GM12878 (cell line): ENCODE results near the gene KIF5C. TPM values are rescaled to one million over a fixed set of nuclear protein-coding genes. Genes with fewer than 3 reads are reported as not detected.

Experiments
- ATAC-seq: fragments of 200-7000 bp; cut with Tn5 transposase; 3 replicates; pipeline ENCODE4 v1.9.1; 2020; ENCODE audit warnings: mild to moderate bottlenecking, moderate library complexity
- BruUV-seq: library from RNA; stranded (reverse); fragments of 400-500 nt; replicated peaks from 2 replicates; lab custom pipeline; 2021; lab: Mats Ljungman, UMichigan
- CTCF ChIA-PET: fragments of 300-600 bp; sonication (Branson Sonifier 250); formaldehyde crosslinking; extraction: SDS; loops from one replicate; lab custom pipeline; 2021; ENCODE audit warnings: inconsistent platforms; lab: Yijun Ruan, JAX
- POLR2A ChIA-PET: fragments of 350-600 bp; formaldehyde crosslinking; extraction: SDS; loops from one replicate; lab custom pipeline; 2021; ENCODE audit warnings: inconsistent platforms; lab: Charles Lee
- RAD21 ChIA-PET: fragments of 300-600 bp; sonication (Branson Sonifier 250); formaldehyde crosslinking; loops from one replicate; lab custom pipeline; 2023; ENCODE audit warnings: antibody characterized with exemption; ENCODE audit not compliant: unreplicated experiment; lab: Charles Lee
- SMC1A ChIA-PET: fragments of 300-600 bp; sonication (Branson Sonifier 250); formaldehyde crosslinking; loops from one replicate; lab custom pipeline; 2023; ENCODE audit not compliant: unreplicated experiment, uncharacterized antibody; lab: Charles Lee
- DNase-seq: peaks from one replicate; pipeline ENCODE4 v3.0.0-alpha.2; 2011; ENCODE audit warnings: low read depth, low spot score
- FAIRE-seq: peaks from 3 replicates; lab custom pipeline; 2011; peaks lifted over from hg19 to GRCh38; lab: Jason Lieb, UNC
- H2AFZ ChIP-seq: 2 replicates; pipeline ENCODE4 v1.6.0; 2011; ENCODE audit warnings: low read depth, low read length, control low read depth; ENCODE audit not compliant: control insufficient read depth
- H3K27ac ChIP-seq: 2 replicates; pipeline ENCODE4 v1.5.1; 2011; ENCODE audit warnings: control low read depth; ENCODE audit not compliant: control insufficient read depth, insufficient read depth
- H3K27me3 ChIP-seq, 2 experiments: replicated peaks in 1 of 2; 2 replicates each; pipeline versions ENCODE4 v1.6.0 to v1.6.1; 2011; ENCODE audit warnings: low read length in 1 of 2; ENCODE audit not compliant: control insufficient read depth in 2 of 2, insufficient read depth in 2 of 2
- H3K36me3 ChIP-seq, 2 experiments: 2 replicates each; pipeline ENCODE4 v1.5.1; 2011; ENCODE audit warnings: low read length in 1 of 2; ENCODE audit not compliant: control insufficient read depth in 2 of 2, insufficient read depth in 2 of 2
- H3K4me1 ChIP-seq: 2 replicates; pipeline ENCODE4 v1.6.1; 2011; ENCODE audit warnings: mild to moderate bottlenecking, low read length, moderate library complexity, mixed read lengths; ENCODE audit not compliant: control insufficient read depth, insufficient read depth
- H3K4me2 ChIP-seq: 2 replicates; pipeline ENCODE4 v1.6.0; 2011; ENCODE audit warnings: control low read depth; ENCODE audit not compliant: control insufficient read depth, insufficient read depth
- H3K4me3 ChIP-seq: fragments of 200-600 bp; sonication (generic); 2 replicates; pipeline ENCODE4 v1.5.1; 2016
- H3K79me2 ChIP-seq: 2 replicates; pipeline ENCODE4 v1.6.0; 2011; ENCODE audit warnings: low read length; ENCODE audit not compliant: control insufficient read depth, insufficient read depth
- H3K9ac ChIP-seq: 2 replicates; pipeline ENCODE4 v1.8.0; 2011; ENCODE audit warnings: low read length, control low read depth, mixed read lengths; ENCODE audit not compliant: control insufficient read depth, insufficient read depth
- H3K9me3 ChIP-seq: replicated peaks from 3 replicates; pipeline ENCODE4 v1.5.1; 2011; ENCODE audit warnings: mild to moderate bottlenecking, low read length; ENCODE audit not compliant: control insufficient read depth, insufficient read depth
- H4K20me1 ChIP-seq: 2 replicates; pipeline ENCODE4 v1.6.0; 2011; ENCODE audit not compliant: control insufficient read depth, insufficient read depth
- ATF7 ChIP-seq: fragments of 450-650 bp; IDR thresholded peaks from 2 replicates; pipeline ENCODE4 v1.6.1; 2016; ENCODE audit warnings: low read depth, mild to moderate bottlenecking
- CREM ChIP-seq: IDR thresholded peaks from 2 replicates; pipeline ENCODE4 v1.6.1; 2014; ENCODE audit warnings: antibody characterized with exemption, low read depth
- DPF2 ChIP-seq: fragments of 450-650 bp; IDR thresholded peaks from 2 replicates; pipeline ENCODE4 v1.6.1; 2017; ENCODE audit warnings: mild to moderate bottlenecking
- EZH2 ChIP-seq: IDR thresholded peaks from 2 replicates; pipeline ENCODE4 v1.6.1; 2012; ENCODE audit warnings: low read depth, mild to moderate bottlenecking, control low read depth, inconsistent platforms, low read length, borderline replicate concordance; ENCODE audit not compliant: control insufficient read depth
- IRF4 ChIP-seq: IDR thresholded peaks from 2 replicates; pipeline ENCODE4 v1.6.1; 2011; ENCODE audit warnings: low read depth, low read length
- MYB ChIP-seq: fragments of 150-350 bp; IDR thresholded peaks from 2 replicates; pipeline ENCODE4 v1.6.1; 2014; ENCODE audit warnings: mild to moderate bottlenecking, low read depth, low read length, borderline replicate concordance
- MYC ChIP-seq: IDR thresholded peaks from 2 replicates; pipeline ENCODE4 v1.6.1; 2011; ENCODE audit warnings: mild to moderate bottlenecking, low read length, moderate library complexity, inconsistent platforms; ENCODE audit not compliant: insufficient read depth, insufficient replicate concordance, insufficient read length, severe bottlenecking
- NFYA ChIP-seq: IDR thresholded peaks from 2 replicates; pipeline ENCODE4 v1.6.1; 2011; ENCODE audit warnings: low read depth, mild to moderate bottlenecking, low read length, improper control_type of control experiment, borderline replicate concordance
- SREBF1 ChIP-seq: IDR thresholded peaks from 2 replicates; pipeline ENCODE4 v1.6.1; 2012; ENCODE audit warnings: mild to moderate bottlenecking, low read length
- STAT3 ChIP-seq: IDR thresholded peaks from 2 replicates; pipeline ENCODE4 v1.6.1; 2011; ENCODE audit warnings: low read depth, low read length, improper control_type of control experiment
- ZNF217 ChIP-seq: fragments of 450-650 bp; IDR thresholded peaks from 2 replicates; pipeline ENCODE4 v1.6.1; 2017; ENCODE audit warnings: antibody characterized with exemption, mild to moderate bottlenecking
- WGBS: methylation state at CpG from one replicate; pipeline ENCODE4 v1.1.6; 2016; ENCODE audit warnings: low lambda C conversion rate; ENCODE audit not compliant: insufficient replicate concordance, insufficient coverage; ENCODE audit errors: missing lambda C conversion rate; 5-methylcytosine and 5-hydroxymethylcytosine counted together
- in situ Hi-C: fragments of 300-500 bp; cut with MboI; formaldehyde crosslinking; loops from 9 replicates; pipeline ENCODE4 v1.14.3; 2018; ENCODE audit warnings: mixed read lengths
- intact Hi-C: fragments of 100-400 bp; cut with micrococcal nuclease; formaldehyde crosslinking; loops from one replicate; pipeline ENCODE4 v1.14.2; 2022; ENCODE audit not compliant: unreplicated experiment
- polyA plus RNA-seq, 11 experiments: library from polyadenylated mRNA; depleted of rRNA in 4 of 11; unstranded in 6 of 11; stranded (reverse) in 5 of 11; fragments of >200 nt; fragmentation: Nextera tagmentation in 4 of 11; fragmentation: Illumina TruSeq in 1 of 11; extraction: Ambion mirVana in 4 of 11; extraction: Trizol in 1 of 11; gene quantifications; 1 replicate in 1 of 11; 2 replicates in 10 of 11; pipeline versions ENCODE4 v1.2.1 to v1.2.3, GENCODE V29; 2011 to 2016; ENCODE audit warnings: inconsistent platforms in 2 of 11, missing spikeins in 2 of 11, low read depth in 1 of 11
- total RNA-seq, 4 experiments: library from RNA; depleted of rRNA in 3 of 4; stranded (reverse); fragments of >200 nt in 3 of 4; fragmentation: Illumina TruSeq in 1 of 4; extraction: Trizol in 1 of 4; gene quantifications; 2 replicates each; pipeline versions ENCODE4 v1.2.1 to v1.2.3, GENCODE V29; 2013 to 2021
- TF ChIP-seq, protein P1 (sequence below): fragments of 450-650 bp; IDR thresholded peaks from 2 replicates; pipeline ENCODE4 v1.6.1; 2018; ENCODE audit warnings: mild to moderate bottlenecking, low read depth, moderate library complexity; ENCODE audit not compliant: partially characterized antibody
- TF ChIP-seq, protein P2 (sequence below): IDR thresholded peaks from 2 replicates; pipeline ENCODE4 v1.6.1; 2012; ENCODE audit warnings: mild to moderate bottlenecking, low read depth, low read length
- TF ChIP-seq, protein P3 (sequence below): fragments of 450-650 bp; IDR thresholded peaks from 2 replicates; pipeline ENCODE4 v1.6.1; 2017; ENCODE audit warnings: antibody characterized with exemption, mild to moderate bottlenecking, moderate library complexity

KIF5C gene
- total and polyA plus RNA-seq, 10 of the 15 experiments (the other 5 are each of a cell fraction or from before 2014, with no cell fraction given), result 0.08 to 0.49 (median 0.24) TPM

DNA sequence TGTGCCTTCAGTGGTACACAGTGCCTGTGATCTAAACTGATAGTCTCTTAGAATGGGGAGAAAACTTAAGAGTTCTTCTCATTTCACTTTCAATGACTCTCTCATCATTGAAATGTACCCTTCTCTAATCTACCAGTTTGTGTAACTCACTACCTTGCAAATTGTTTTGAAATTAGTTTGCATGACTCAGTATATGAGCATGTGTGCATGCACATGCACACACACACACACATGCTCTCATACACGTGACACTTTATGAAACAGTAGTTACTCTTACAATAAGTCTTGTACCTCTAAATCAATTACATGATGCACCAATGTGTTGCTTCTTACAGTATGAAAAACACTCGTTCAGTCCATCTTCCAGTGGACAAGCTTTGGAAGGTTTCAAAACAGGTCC lies 174.1 kb downstream of the KIF5C start (continued):
- no peak for TF ChIP-seq EZH2

DNA sequence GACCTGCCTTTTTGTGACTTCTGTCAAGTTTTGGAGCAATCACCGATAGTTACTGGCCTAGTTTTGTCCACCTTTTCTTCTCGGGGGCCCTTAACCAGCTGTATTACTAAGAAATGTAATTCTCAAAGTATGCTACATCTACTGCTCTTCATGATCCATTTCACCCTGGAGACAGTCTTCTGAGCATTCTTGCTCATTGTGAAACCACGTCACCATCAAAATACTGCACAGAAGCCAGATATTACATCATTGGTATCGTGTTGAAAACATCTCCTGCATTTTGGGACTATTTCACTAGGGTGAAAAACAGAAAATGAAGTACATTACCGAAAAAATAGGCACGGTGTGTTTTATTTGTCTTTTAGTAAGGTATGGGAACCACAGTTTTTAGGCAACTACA lies 175.2 kb downstream of the KIF5C start:
- CTCF ChIA-PET, result interaction anchor here (2.2 kb wide), 1 partner anchor 10 kb away, joined by 10 read pairs; no protein-coding TSS in a partner anchor
- SMC1A ChIA-PET, result interaction anchor here (1.8 kb wide), 1 partner anchor 9 kb away, joined by 6 read pairs; no protein-coding TSS in a partner anchor
- ATAC-seq, result peak; percentile 96
- peak; percentile 83 for FAIRE-seq
- peak overlapping the region; percentile 60 for H3K27ac ChIP-seq
- H4K20me1 ChIP-seq, result no peaks in the 10 kb centered on the region
- DNase-seq, result peak; percentile 28
- no peaks in the 10 kb centered on the region for H3K36me3 ChIP-seq
- in situ Hi-C loops, result no loop called here
- POLR2A ChIA-PET, result interaction anchor here (0.5 kb wide), 1 partner anchor 222 kb away, joined by 4 read pairs; no protein-coding TSS in a partner anchor
- no TSS peak for BruUV-seq
- peaks cover 6% of the 10 kb centered on the region for H3K9me3 ChIP-seq
- no peak overlapping the region for H3K4me3 ChIP-seq
- H3K9ac ChIP-seq, result no peak overlapping the region
- peak overlapping the region; percentile 59 for H2AFZ ChIP-seq
- H3K4me2 ChIP-seq, result no peak overlapping the region
- H3K27me3 ChIP-seq, result no peaks in the 10 kb centered on the region
- peaks cover 4% of the 10 kb centered on the region for H3K79me2 ChIP-seq
- intact Hi-C loops, result no loop called here
- H3K4me1 ChIP-seq, result peaks cover 18% of the 10 kb centered on the region
- RAD21 ChIA-PET, result no interaction called here
- 0% methylated on average over 6 of the region's 6 CpGs for WGBS
- TF ChIP-seq SREBF1 (no peak), ZNF217 (no peak), ATF7 (peak; percentile 64; the same call in 1 of the 2 replicates), MYB (no peak), STAT3 (no peak), NFYA (no peak), MYC (no peak), CREM (peak; percentile 91), IRF4 (peak; percentile 57; the same call in 1 of the 2 replicates), DPF2 (no peak)
- TF ChIP-seq, protein P1, sequence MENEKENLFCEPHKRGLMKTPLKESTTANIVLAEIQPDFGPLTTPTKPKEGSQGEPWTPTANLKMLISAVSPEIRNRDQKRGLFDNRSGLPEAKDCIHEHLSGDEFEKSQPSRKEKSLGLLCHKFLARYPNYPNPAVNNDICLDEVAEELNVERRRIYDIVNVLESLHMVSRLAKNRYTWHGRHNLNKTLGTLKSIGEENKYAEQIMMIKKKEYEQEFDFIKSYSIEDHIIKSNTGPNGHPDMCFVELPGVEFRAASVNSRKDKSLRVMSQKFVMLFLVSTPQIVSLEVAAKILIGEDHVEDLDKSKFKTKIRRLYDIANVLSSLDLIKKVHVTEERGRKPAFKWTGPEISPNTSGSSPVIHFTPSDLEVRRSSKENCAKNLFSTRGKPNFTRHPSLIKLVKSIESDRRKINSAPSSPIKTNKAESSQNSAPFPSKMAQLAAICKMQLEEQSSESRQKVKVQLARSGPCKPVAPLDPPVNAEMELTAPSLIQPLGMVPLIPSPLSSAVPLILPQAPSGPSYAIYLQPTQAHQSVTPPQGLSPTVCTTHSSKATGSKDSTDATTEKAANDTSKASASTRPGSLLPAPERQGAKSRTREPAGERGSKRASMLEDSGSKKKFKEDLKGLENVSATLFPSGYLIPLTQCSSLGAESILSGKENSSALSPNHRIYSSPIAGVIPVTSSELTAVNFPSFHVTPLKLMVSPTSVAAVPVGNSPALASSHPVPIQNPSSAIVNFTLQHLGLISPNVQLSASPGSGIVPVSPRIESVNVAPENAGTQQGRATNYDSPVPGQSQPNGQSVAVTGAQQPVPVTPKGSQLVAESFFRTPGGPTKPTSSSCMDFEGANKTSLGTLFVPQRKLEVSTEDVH, result no peak
- TF ChIP-seq, protein P2, sequence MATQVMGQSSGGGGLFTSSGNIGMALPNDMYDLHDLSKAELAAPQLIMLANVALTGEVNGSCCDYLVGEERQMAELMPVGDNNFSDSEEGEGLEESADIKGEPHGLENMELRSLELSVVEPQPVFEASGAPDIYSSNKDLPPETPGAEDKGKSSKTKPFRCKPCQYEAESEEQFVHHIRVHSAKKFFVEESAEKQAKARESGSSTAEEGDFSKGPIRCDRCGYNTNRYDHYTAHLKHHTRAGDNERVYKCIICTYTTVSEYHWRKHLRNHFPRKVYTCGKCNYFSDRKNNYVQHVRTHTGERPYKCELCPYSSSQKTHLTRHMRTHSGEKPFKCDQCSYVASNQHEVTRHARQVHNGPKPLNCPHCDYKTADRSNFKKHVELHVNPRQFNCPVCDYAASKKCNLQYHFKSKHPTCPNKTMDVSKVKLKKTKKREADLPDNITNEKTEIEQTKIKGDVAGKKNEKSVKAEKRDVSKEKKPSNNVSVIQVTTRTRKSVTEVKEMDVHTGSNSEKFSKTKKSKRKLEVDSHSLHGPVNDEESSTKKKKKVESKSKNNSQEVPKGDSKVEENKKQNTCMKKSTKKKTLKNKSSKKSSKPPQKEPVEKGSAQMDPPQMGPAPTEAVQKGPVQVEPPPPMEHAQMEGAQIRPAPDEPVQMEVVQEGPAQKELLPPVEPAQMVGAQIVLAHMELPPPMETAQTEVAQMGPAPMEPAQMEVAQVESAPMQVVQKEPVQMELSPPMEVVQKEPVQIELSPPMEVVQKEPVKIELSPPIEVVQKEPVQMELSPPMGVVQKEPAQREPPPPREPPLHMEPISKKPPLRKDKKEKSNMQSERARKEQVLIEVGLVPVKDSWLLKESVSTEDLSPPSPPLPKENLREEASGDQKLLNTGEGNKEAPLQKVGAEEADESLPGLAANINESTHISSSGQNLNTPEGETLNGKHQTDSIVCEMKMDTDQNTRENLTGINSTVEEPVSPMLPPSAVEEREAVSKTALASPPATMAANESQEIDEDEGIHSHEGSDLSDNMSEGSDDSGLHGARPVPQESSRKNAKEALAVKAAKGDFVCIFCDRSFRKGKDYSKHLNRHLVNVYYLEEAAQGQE, result no peak
- TF ChIP-seq, protein P3, sequence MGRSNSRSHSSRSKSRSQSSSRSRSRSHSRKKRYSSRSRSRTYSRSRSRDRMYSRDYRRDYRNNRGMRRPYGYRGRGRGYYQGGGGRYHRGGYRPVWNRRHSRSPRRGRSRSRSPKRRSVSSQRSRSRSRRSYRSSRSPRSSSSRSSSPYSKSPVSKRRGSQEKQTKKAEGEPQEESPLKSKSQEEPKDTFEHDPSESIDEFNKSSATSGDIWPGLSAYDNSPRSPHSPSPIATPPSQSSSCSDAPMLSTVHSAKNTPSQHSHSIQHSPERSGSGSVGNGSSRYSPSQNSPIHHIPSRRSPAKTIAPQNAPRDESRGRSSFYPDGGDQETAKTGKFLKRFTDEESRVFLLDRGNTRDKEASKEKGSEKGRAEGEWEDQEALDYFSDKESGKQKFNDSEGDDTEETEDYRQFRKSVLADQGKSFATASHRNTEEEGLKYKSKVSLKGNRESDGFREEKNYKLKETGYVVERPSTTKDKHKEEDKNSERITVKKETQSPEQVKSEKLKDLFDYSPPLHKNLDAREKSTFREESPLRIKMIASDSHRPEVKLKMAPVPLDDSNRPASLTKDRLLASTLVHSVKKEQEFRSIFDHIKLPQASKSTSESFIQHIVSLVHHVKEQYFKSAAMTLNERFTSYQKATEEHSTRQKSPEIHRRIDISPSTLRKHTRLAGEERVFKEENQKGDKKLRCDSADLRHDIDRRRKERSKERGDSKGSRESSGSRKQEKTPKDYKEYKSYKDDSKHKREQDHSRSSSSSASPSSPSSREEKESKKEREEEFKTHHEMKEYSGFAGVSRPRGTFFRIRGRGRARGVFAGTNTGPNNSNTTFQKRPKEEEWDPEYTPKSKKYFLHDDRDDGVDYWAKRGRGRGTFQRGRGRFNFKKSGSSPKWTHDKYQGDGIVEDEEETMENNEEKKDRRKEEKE, result no peak
